ENCODE results near the gene ERO1A.
"Not testable (repeated sequence)": the region's sequence is repeated elsewhere in the genome, so short reads cannot be mapped to it uniquely, and the experiment has no call there.

ERO1A gene

DNA sequence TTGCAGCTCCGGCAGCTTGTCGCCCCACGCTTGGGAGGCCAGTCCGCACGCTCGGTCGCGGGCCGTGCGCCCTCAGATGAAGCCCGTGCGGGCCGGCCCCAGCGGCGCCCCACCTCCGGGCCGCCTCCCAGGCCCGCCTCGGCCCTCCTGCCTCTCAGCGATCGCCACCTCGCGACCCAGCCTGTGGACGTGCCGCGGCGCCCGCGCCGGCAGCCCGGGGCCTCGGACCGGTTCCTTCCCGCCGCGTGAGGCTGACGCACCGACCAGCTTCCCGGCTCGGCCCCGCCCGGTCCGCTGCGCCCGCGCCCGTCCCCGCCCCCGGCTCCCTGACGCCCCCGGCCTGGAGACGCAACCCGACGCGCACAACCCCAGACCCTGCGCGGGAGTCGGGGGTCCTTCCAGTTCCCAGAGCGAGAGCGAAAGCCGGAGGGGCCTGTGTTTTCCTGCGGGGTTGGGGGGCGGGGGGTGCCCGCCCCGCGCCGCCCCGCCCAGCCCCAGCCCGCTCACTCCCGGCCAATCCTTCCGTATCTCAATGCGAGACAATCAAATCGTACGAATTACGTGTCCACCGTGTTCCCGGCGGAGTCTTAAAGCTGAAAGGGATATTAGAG lies at the start of gene ERO1A:
Gene ERO1A, minus strand, starts transcription at position 78 of the 611 bp plus-strand sequence. Its CDS starts 77 bp downstream, at position 1.
- no peaks in the 10 kb centered on the region for H3K9me3 ChIP-seq (ENCODE audit: control insufficient read depth, low read depth, low read length)
- peak within 1 kb of the TSS; percentile 89 for H3K4me3 ChIP-seq (ENCODE audit: low read length)
- peak within 1 kb of the TSS; percentile 72 for H3K9ac ChIP-seq (ENCODE audit: low read length)
- peaks cover 19% of the 10 kb centered on the region for H3K27me3 ChIP-seq (ENCODE audit: control insufficient read depth, insufficient read depth, low read length)
- peaks cover 4% of the 10 kb centered on the region for H3K4me1 ChIP-seq (ENCODE audit: control insufficient read depth, low read depth, low read length)
- no peak within 1 kb of the TSS for H3K27ac ChIP-seq (ENCODE audit: low read length)
- H3K36me3 ChIP-seq (ENCODE audit: control insufficient read depth, low read depth, low read length), result no peaks in the 10 kb centered on the region

GRCh38 chr14:52741865-52742264 lies 46.5 kb upstream of the ERO1A start:
- H3K36me3 ChIP-seq (ENCODE audit: control insufficient read depth, low read depth, low read length), result peaks cover 13% of the 10 kb centered on the region
- no peaks in the 10 kb centered on the region for H3K4me1 ChIP-seq (ENCODE audit: control insufficient read depth, low read depth, low read length)
- no peaks in the 10 kb centered on the region for H3K27me3 ChIP-seq (ENCODE audit: control insufficient read depth, insufficient read depth, low read length)
- no peaks in the 10 kb centered on the region for H3K9me3 ChIP-seq (ENCODE audit: control insufficient read depth, low read depth, low read length)
- H3K4me3 ChIP-seq (ENCODE audit: low read length), result no peak overlapping the region
- H3K27ac ChIP-seq (ENCODE audit: low read length), result no peak overlapping the region
- H3K9ac ChIP-seq (ENCODE audit: low read length), result no peak overlapping the region

- Histone ChIP-seq H3K36me3 (ENCODE audit: control insufficient read depth, low read depth, low read length) (peaks cover 7% of the 10 kb centered on the region), H3K27ac (ENCODE audit: low read length) (no peak overlapping the region), H3K4me3 (ENCODE audit: low read length) (no peak overlapping the region), H3K27me3 (ENCODE audit: control insufficient read depth, insufficient read depth, low read length) (no peaks in the 10 kb centered on the region), H3K4me1 (ENCODE audit: control insufficient read depth, low read depth, low read length) (peaks cover 8% of the 10 kb centered on the region), H3K9ac (ENCODE audit: low read length) (no peak overlapping the region), H3K9me3 (ENCODE audit: control insufficient read depth, low read depth, low read length) (no peaks in the 10 kb centered on the region)
Observed at GRCh38 chr14:52740751-52741150, 45.4 kb upstream of the ERO1A start.

- no peaks in the 10 kb centered on the region for H3K9me3 ChIP-seq (ENCODE audit: control insufficient read depth, low read depth, low read length)
- peaks cover 20% of the 10 kb centered on the region for H3K4me1 ChIP-seq (ENCODE audit: control insufficient read depth, low read depth, low read length)
- no peaks in the 10 kb centered on the region for H3K27me3 ChIP-seq (ENCODE audit: control insufficient read depth, insufficient read depth, low read length)
- H3K27ac ChIP-seq (ENCODE audit: low read length), result no peak overlapping the region
- no peaks in the 10 kb centered on the region for H3K36me3 ChIP-seq (ENCODE audit: control insufficient read depth, low read depth, low read length)
- H3K9ac ChIP-seq (ENCODE audit: low read length), result no peak overlapping the region
- H3K4me3 ChIP-seq (ENCODE audit: low read length), result no peak overlapping the region
Observed at GRCh38 chr14:52738409-52738808, 43.1 kb upstream of the ERO1A start.

- no peak overlapping the region for H3K27ac ChIP-seq (ENCODE audit: low read length)
- no peaks in the 10 kb centered on the region for H3K9me3 ChIP-seq (ENCODE audit: control insufficient read depth, low read depth, low read length)
- no peak overlapping the region for H3K9ac ChIP-seq (ENCODE audit: low read length)
- no peaks in the 10 kb centered on the region for H3K36me3 ChIP-seq (ENCODE audit: control insufficient read depth, low read depth, low read length)
- H3K4me1 ChIP-seq (ENCODE audit: control insufficient read depth, low read depth, low read length), result peaks cover 21% of the 10 kb centered on the region
- no peaks in the 10 kb centered on the region for H3K27me3 ChIP-seq (ENCODE audit: control insufficient read depth, insufficient read depth, low read length)
- H3K4me3 ChIP-seq (ENCODE audit: low read length), result no peak overlapping the region
Observed at GRCh38 chr14:52735921-52736489, 40.6 kb upstream of the ERO1A start.

GRCh38 chr14:52733824-52734223 lies 38.5 kb upstream of the ERO1A start:
- no peak overlapping the region for H3K4me3 ChIP-seq (ENCODE audit: low read length)
- no peaks in the 10 kb centered on the region for H3K27me3 ChIP-seq (ENCODE audit: control insufficient read depth, insufficient read depth, low read length)
- H3K9me3 ChIP-seq (ENCODE audit: control insufficient read depth, low read depth, low read length), result no peaks in the 10 kb centered on the region
- H3K36me3 ChIP-seq (ENCODE audit: control insufficient read depth, low read depth, low read length), result no peaks in the 10 kb centered on the region
- peaks cover 21% of the 10 kb centered on the region for H3K4me1 ChIP-seq (ENCODE audit: control insufficient read depth, low read depth, low read length)
- H3K9ac ChIP-seq (ENCODE audit: low read length), result no peak overlapping the region
- no peak overlapping the region for H3K27ac ChIP-seq (ENCODE audit: low read length)

GRCh38 chr14:52730709-52731111 lies 35.4 kb upstream of the ERO1A start:
- peak overlapping the region; percentile 92 for H3K9ac ChIP-seq (ENCODE audit: low read length)
- H3K27me3 ChIP-seq (ENCODE audit: control insufficient read depth, insufficient read depth, low read length), result no peaks in the 10 kb centered on the region
- no peaks in the 10 kb centered on the region for H3K9me3 ChIP-seq (ENCODE audit: control insufficient read depth, low read depth, low read length)
- peak overlapping the region; percentile 35 for H3K27ac ChIP-seq (ENCODE audit: low read length)
- peaks cover 16% of the 10 kb centered on the region for H3K36me3 ChIP-seq (ENCODE audit: control insufficient read depth, low read depth, low read length)
- H3K4me3 ChIP-seq (ENCODE audit: low read length), result peak overlapping the region; percentile 96
- H3K4me1 ChIP-seq (ENCODE audit: control insufficient read depth, low read depth, low read length), result peaks cover 13% of the 10 kb centered on the region

- no peaks in the 10 kb centered on the region for H3K9me3 ChIP-seq (ENCODE audit: control insufficient read depth, low read depth, low read length)
- H3K4me1 ChIP-seq (ENCODE audit: control insufficient read depth, low read depth, low read length), result peaks cover 7% of the 10 kb centered on the region
- peak within 1 kb of the TSS; percentile 92 for H3K9ac ChIP-seq (ENCODE audit: low read length)
- H3K27ac ChIP-seq (ENCODE audit: low read length), result peak within 1 kb of the TSS; percentile 35
- H3K27me3 ChIP-seq (ENCODE audit: control insufficient read depth, insufficient read depth, low read length), result no peaks in the 10 kb centered on the region
- peaks cover 22% of the 10 kb centered on the region for H3K36me3 ChIP-seq (ENCODE audit: control insufficient read depth, low read depth, low read length)
- H3K4me3 ChIP-seq (ENCODE audit: low read length), result peak within 1 kb of the TSS; percentile 96
Observed at GRCh38 chr14:52729925-52730708, 34.8 kb upstream of the ERO1A start, which contains the start of gene STYX. STYX (plus strand) TSS chr14:52730166; CDS start chr14:52730475, 309 bp downstream.

DNA sequence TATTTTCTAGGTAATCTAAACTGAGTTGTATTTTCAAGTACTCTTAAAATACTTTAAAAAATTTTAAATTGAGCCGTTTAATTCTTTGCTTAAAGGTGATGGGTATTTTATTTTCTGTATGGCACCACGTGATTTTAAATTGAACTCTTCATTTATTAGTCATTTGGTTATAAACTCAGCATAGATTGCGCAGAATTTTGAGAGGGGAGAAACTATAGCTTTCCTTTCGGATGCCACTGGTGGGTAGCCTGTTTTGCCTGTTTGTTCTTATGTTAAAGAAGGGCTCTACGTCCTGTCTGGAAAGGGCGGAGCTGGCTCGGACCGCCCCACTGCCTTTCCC lies 34.2 kb upstream of the ERO1A start:
- H3K27me3 ChIP-seq (ENCODE audit: control insufficient read depth, insufficient read depth, low read length), result no peaks in the 10 kb centered on the region
- H3K4me1 ChIP-seq (ENCODE audit: control insufficient read depth, low read depth, low read length), result peaks cover 5% of the 10 kb centered on the region
- H3K9ac ChIP-seq (ENCODE audit: low read length), result peak overlapping the region; percentile 44
- no peak overlapping the region for H3K27ac ChIP-seq (ENCODE audit: low read length)
- no peaks in the 10 kb centered on the region for H3K9me3 ChIP-seq (ENCODE audit: control insufficient read depth, low read depth, low read length)
- H3K36me3 ChIP-seq (ENCODE audit: control insufficient read depth, low read depth, low read length), result peaks cover 27% of the 10 kb centered on the region
- H3K4me3 ChIP-seq (ENCODE audit: low read length), result peak overlapping the region; percentile 47

GRCh38 chr14:52729035-52729434 lies 33.7 kb upstream of the ERO1A start:
- peaks cover 33% of the 10 kb centered on the region for H3K36me3 ChIP-seq (ENCODE audit: control insufficient read depth, low read depth, low read length)
- H3K4me1 ChIP-seq (ENCODE audit: control insufficient read depth, low read depth, low read length); H3K9me3 ChIP-seq (ENCODE audit: control insufficient read depth, low read depth, low read length); H3K27ac ChIP-seq (ENCODE audit: low read length); H3K27me3 ChIP-seq (ENCODE audit: control insufficient read depth, insufficient read depth, low read length); H3K4me3 ChIP-seq (ENCODE audit: low read length); H3K9ac ChIP-seq (ENCODE audit: low read length): not testable (repeated sequence)

- not testable (repeated sequence) for H3K9me3 ChIP-seq (ENCODE audit: control insufficient read depth, low read depth, low read length); H3K4me1 ChIP-seq (ENCODE audit: control insufficient read depth, low read depth, low read length); H3K27ac ChIP-seq (ENCODE audit: low read length); H3K27me3 ChIP-seq (ENCODE audit: control insufficient read depth, insufficient read depth, low read length); H3K9ac ChIP-seq (ENCODE audit: low read length); H3K4me3 ChIP-seq (ENCODE audit: low read length)
- H3K36me3 ChIP-seq (ENCODE audit: control insufficient read depth, low read depth, low read length), result peaks cover 48% of the 10 kb centered on the region
Observed at GRCh38 chr14:52727509-52727908, 32.2 kb upstream of the ERO1A start.

DNA sequence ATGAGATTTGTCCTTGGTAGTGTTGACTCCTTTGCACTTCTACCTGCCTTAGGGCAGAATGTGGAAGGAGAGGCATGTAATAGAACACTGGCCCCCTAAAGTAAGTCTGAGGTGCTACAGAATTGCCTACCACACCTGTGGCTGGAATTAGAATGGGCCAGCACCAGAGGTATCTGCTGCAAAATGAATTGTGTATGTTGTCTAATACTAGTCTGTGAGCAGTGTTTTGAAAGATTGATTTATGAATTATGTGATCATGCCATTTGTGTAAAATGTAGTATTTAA lies 28.9 kb upstream of the ERO1A start:
- H3K27ac ChIP-seq (ENCODE audit: low read length), result no peak overlapping the region

More for the DNA sequence above, 28.9 kb upstream of the ERO1A start:
- H3K27me3 ChIP-seq (ENCODE audit: control insufficient read depth, insufficient read depth, low read length), result no peaks in the 10 kb centered on the region
- H3K4me3 ChIP-seq (ENCODE audit: low read length), result no peak overlapping the region
- H3K4me1 ChIP-seq (ENCODE audit: control insufficient read depth, low read depth, low read length), result no peaks in the 10 kb centered on the region
- peaks cover 79% of the 10 kb centered on the region for H3K36me3 ChIP-seq (ENCODE audit: control insufficient read depth, low read depth, low read length)
- no peak overlapping the region for H3K9ac ChIP-seq (ENCODE audit: low read length)
- H3K9me3 ChIP-seq (ENCODE audit: control insufficient read depth, low read depth, low read length), result no peaks in the 10 kb centered on the region
